ENCODE results near the gene SLC15A1. TPM values are rescaled to one million over a fixed set of nuclear protein-coding genes. Genes with fewer than 3 reads are reported as not detected.

SLC15A1 gene
- polyA plus RNA-seq, 1 donor (not counting 4 experiments of a cell fraction or from before 2014, with no cell fraction given) = 0.10 TPM

DNA sequence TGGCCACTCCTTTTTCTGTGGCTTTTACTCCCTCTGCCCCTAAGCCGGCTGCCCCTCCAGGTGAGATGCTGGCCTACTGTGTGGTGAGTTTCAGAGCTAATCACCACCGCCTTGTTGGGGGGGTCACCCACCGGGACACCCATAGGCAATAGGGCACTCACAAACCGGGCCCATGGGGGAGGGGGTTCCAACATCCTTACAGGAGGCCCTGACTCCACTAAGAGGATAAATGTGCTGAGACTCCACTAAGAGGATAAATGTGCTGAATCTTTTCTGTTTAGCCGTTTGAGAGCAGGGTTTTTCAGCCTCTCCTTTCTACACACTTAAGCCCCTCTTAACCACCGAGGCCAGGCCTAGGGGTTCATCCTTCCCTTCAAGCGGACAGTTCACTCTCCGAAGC is 73.7 kb downstream of the SLC15A1 start:
- dilution Hi-C loops (cut with MboI; ENCODE audit: extremely low pct_ligation_motif_present, low sequenced_read_pairs) = no loop called here
- FAIRE-seq (no peak), DNase-seq (ENCODE audit: low read depth, low spot score) (no peak)
- Histone ChIP-seq H3K27me3 (ENCODE audit: control insufficient read depth, extremely low read depth, insufficient read depth, low read length) (no peaks in the 10 kb centered on the region), H3K4me1 (ENCODE audit: control insufficient read depth, extremely low read depth, insufficient read depth, low read length) (peaks cover 37% of the 10 kb centered on the region), H3K4me2 (ENCODE audit: control insufficient read depth, extremely low read depth, insufficient read depth, low read depth, low read length) (no peak overlapping the region), H2AFZ (ENCODE audit: control insufficient read depth, low read length) (no peak overlapping the region), H4K20me1 (ENCODE audit: control insufficient read depth, extremely low read depth, insufficient read depth, low read length) (no peaks in the 10 kb centered on the region), H3K79me2 (ENCODE audit: control insufficient read depth, insufficient read depth, low read length) (no peaks in the 10 kb centered on the region), H3K9me3 (ENCODE audit: control insufficient read depth, low read depth, low read length) (no peaks in the 10 kb centered on the region), H3K9ac (ENCODE audit: control insufficient read depth, extremely low read depth, insufficient read depth, low read length) (no peak overlapping the region), H3K36me3 (ENCODE audit: control insufficient read depth in 2 of 2, extremely low read depth in 1 of 2, insufficient read depth in 2 of 2, low read length in 2 of 2) (no peaks in the 10 kb centered on the region), H3K27ac (ENCODE audit: control insufficient read depth, insufficient read depth, low read length) (no peak overlapping the region), H3K9me1 (ENCODE audit: control insufficient read depth, extremely low read depth, insufficient read depth, low read length) (no peaks in the 10 kb centered on the region), H3K4me3 (ENCODE audit: control insufficient read depth in 2 of 3, extremely low read depth in 1 of 3, insufficient read depth in 2 of 3, low read depth in 1 of 3, low read length in 3 of 3) (no peak overlapping the region)
- TF ChIP-seq EZH2 (IDR thresholded peaks at IDR 0.05; ENCODE audit: low read length) = no peak
- TF ChIP-seq, protein P1, sequence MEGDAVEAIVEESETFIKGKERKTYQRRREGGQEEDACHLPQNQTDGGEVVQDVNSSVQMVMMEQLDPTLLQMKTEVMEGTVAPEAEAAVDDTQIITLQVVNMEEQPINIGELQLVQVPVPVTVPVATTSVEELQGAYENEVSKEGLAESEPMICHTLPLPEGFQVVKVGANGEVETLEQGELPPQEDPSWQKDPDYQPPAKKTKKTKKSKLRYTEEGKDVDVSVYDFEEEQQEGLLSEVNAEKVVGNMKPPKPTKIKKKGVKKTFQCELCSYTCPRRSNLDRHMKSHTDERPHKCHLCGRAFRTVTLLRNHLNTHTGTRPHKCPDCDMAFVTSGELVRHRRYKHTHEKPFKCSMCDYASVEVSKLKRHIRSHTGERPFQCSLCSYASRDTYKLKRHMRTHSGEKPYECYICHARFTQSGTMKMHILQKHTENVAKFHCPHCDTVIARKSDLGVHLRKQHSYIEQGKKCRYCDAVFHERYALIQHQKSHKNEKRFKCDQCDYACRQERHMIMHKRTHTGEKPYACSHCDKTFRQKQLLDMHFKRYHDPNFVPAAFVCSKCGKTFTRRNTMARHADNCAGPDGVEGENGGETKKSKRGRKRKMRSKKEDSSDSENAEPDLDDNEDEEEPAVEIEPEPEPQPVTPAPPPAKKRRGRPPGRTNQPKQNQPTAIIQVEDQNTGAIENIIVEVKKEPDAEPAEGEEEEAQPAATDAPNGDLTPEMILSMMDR (optimal IDR thresholded peaks at IDR 0.05 in 1 of 3, IDR thresholded peaks at IDR 0.05 in 1 of 3, conservative IDR thresholded peaks at IDR 0.05 in 1 of 3; ENCODE audit: extremely low read depth in 1 of 3, insufficient read depth in 2 of 3, low read length in 3 of 3) = no peak

DNA sequence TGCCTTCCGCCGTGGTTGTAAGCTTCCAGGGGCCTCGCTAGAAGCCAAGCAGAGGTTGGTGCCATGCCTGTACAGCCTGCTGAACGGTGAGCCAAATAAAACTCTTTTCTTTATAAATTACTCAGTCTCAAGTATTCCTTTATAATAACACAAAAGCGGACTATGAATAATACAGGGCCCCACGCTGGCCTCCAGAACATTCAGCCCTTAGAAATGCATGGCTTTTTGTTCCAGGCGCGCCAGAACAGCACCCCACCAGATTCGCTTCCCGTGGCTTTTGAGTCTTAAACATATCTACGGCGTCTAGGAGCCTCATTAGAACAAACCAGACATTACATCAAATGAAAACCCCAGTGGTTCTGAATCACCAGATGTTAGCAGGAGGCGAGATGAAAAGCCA is 75.1 kb downstream of the SLC15A1 start:
- Histone ChIP-seq H3K4me2 (ENCODE audit: control insufficient read depth, extremely low read depth, insufficient read depth, low read depth, low read length) (peak overlapping the region; percentile 47), H3K27ac (ENCODE audit: control insufficient read depth, insufficient read depth, low read length) (peak overlapping the region; percentile 54), H3K4me3 (ENCODE audit: control insufficient read depth in 2 of 3, extremely low read depth in 1 of 3, insufficient read depth in 2 of 3, low read depth in 1 of 3, low read length in 3 of 3) (no peak overlapping the region), H4K20me1 (ENCODE audit: control insufficient read depth, extremely low read depth, insufficient read depth, low read length) (no peaks in the 10 kb centered on the region), H3K9me1 (ENCODE audit: control insufficient read depth, extremely low read depth, insufficient read depth, low read length) (no peaks in the 10 kb centered on the region), H3K36me3 (ENCODE audit: control insufficient read depth in 2 of 2, extremely low read depth in 1 of 2, insufficient read depth in 2 of 2, low read length in 2 of 2) (no peaks in the 10 kb centered on the region), H3K9ac (ENCODE audit: control insufficient read depth, extremely low read depth, insufficient read depth, low read length) (no peak overlapping the region), H2AFZ (ENCODE audit: control insufficient read depth, low read length) (peak overlapping the region; percentile 22), H3K9me3 (ENCODE audit: control insufficient read depth, low read depth, low read length) (no peaks in the 10 kb centered on the region), H3K4me1 (ENCODE audit: control insufficient read depth, extremely low read depth, insufficient read depth, low read length) (peaks cover 42% of the 10 kb centered on the region), H3K27me3 (ENCODE audit: control insufficient read depth, extremely low read depth, insufficient read depth, low read length) (no peaks in the 10 kb centered on the region), H3K79me2 (ENCODE audit: control insufficient read depth, insufficient read depth, low read length) (no peaks in the 10 kb centered on the region)
- TF ChIP-seq, protein P1 (optimal IDR thresholded peaks at IDR 0.05 in 1 of 3, IDR thresholded peaks at IDR 0.05 in 1 of 3, conservative IDR thresholded peaks at IDR 0.05 in 1 of 3; ENCODE audit: extremely low read depth in 1 of 3, insufficient read depth in 2 of 3, low read length in 3 of 3) = no peak
- TF ChIP-seq EZH2 (IDR thresholded peaks at IDR 0.05; ENCODE audit: low read length) = no peak
- FAIRE-seq (peak; percentile 61), DNase-seq (ENCODE audit: low read depth, low spot score) (no peak)
- dilution Hi-C loops (cut with MboI; ENCODE audit: extremely low pct_ligation_motif_present, low sequenced_read_pairs) = no loop called here

Measured in keratinocyte (primary cell).